K562 (cell line): ENCODE results near the gene DISC1. TPM values are rescaled to one million over a fixed set of nuclear protein-coding genes. Genes with fewer than 3 reads are reported as not detected.

Experiments
- ATAC-seq: fragments of 200-7000 bp; cut with Tn5 transposase; 3 replicates; pipeline ENCODE4 v1.9.1; 2020; ENCODE audit warnings: moderate library complexity
- BruUV-seq: library from RNA; stranded (reverse); fragments of 400-500 nt; replicated peaks from 2 replicates; lab custom pipeline; 2021; lab: Mats Ljungman, UMichigan
- CTCF ChIA-PET: fragments of 300-600 bp; formaldehyde crosslinking; extraction: SDS; loops from one replicate; lab custom pipeline; 2021; ENCODE audit warnings: low intra/inter-chr PET ratio; lab: Yijun Ruan, JAX
- POLR2A ChIA-PET: fragments of 300-600, 350-650 bp; sonication (Branson Sonifier 250); formaldehyde crosslinking; extraction: SDS; loops from one replicate; lab custom pipeline; 2021; ENCODE audit warnings: antibody characterized with exemption, inconsistent platforms; lab: Yijun Ruan, JAX
- DNase-seq, 4 experiments: peaks; one replicate each; pipeline versions ENCODE4 v3.0.0 to v3.0.0-alpha.2; 2011 to 2018; ENCODE audit warnings: low spot score in 3 of 4, mixed read lengths in 3 of 4; ENCODE audit errors: extremely low read depth in 1 of 4
- FAIRE-seq: peaks from 2 replicates; lab custom pipeline; 2011; peaks lifted over from hg19 to GRCh38; lab: Jason Lieb, UNC
- H2AFZ ChIP-seq: 2 replicates; pipeline ENCODE4 v1.6.0; 2011; ENCODE audit warnings: low read depth, low read length, control low read depth, inconsistent platforms
- H3K27ac ChIP-seq: fragments of 200-600 bp; 3 replicates; pipeline ENCODE4 v1.8.0; 2011; ENCODE audit warnings: low read depth, mild to moderate bottlenecking, control low read depth, inconsistent platforms, low read length, moderate library complexity, mixed read lengths; ENCODE audit errors: extremely low read depth
- H3K27me3 ChIP-seq, 2 experiments: fragments of 300-600 bp in 1 of 2; 2 replicates in 1 of 2; 3 replicates in 1 of 2; pipeline versions ENCODE4 v1.6.0 to v1.8.0; 2011; ENCODE audit warnings: inconsistent platforms in 2 of 2, low read length in 2 of 2, mild to moderate bottlenecking in 1 of 2, mixed read lengths in 1 of 2, moderate library complexity in 1 of 2; ENCODE audit not compliant: control insufficient read depth in 2 of 2, insufficient read depth in 2 of 2
- H3K36me3 ChIP-seq: fragments of 300-600 bp; 3 replicates; pipeline ENCODE4 v1.8.0; 2011; ENCODE audit warnings: mild to moderate bottlenecking, low read length, inconsistent platforms; ENCODE audit not compliant: control insufficient read depth, insufficient read depth
- H3K4me1 ChIP-seq, 2 experiments: fragments of 200-600 bp in 1 of 2; replicated peaks in 1 of 2; 2 replicates in 1 of 2; 3 replicates in 1 of 2; pipeline versions ENCODE4 v1.5.1 to v1.8.0; 2011; ENCODE audit warnings: inconsistent platforms in 2 of 2, low read length in 2 of 2, mild to moderate bottlenecking in 1 of 2, mixed read lengths in 1 of 2, moderate library complexity in 1 of 2; ENCODE audit not compliant: control insufficient read depth in 2 of 2, insufficient read depth in 2 of 2
- H3K4me2 ChIP-seq: 2 replicates; pipeline ENCODE4 v1.6.1; 2011; ENCODE audit warnings: low read length, control low read depth, inconsistent platforms, mixed read lengths; ENCODE audit not compliant: insufficient read depth
- H3K4me3 ChIP-seq: fragments of 200-600 bp; sonication (generic), shearing (Covaris generic); 2 replicates; pipeline ENCODE4 v1.5.1; 2016; ENCODE audit warnings: control low read depth, inconsistent platforms
- H3K79me2 ChIP-seq: fragments of 200-600 bp; 3 replicates; pipeline ENCODE4 v1.8.0; 2011; ENCODE audit warnings: low read length, inconsistent platforms; ENCODE audit not compliant: control insufficient read depth, insufficient read depth
- H3K9ac ChIP-seq, 2 experiments: 2 replicates each; pipeline versions ENCODE4 v1.6.0 to v1.6.1; 2011; ENCODE audit warnings: low read depth in 2 of 2, low read length in 2 of 2, control low read depth in 1 of 2, inconsistent platforms in 1 of 2, mild to moderate bottlenecking in 1 of 2, mixed read lengths in 1 of 2; ENCODE audit not compliant: insufficient read depth in 1 of 2
- H3K9me1 ChIP-seq: one replicate; pipeline ENCODE4 v1.6.0; 2011; ENCODE audit warnings: inconsistent platforms, mild to moderate bottlenecking, low read length, moderate library complexity; ENCODE audit not compliant: control insufficient read depth, insufficient read depth
- H3K9me3 ChIP-seq: replicated peaks from 2 replicates; pipeline ENCODE4 v1.5.1; 2011; ENCODE audit warnings: low read depth, low read length, inconsistent platforms; ENCODE audit not compliant: control insufficient read depth, insufficient read depth
- H4K20me1 ChIP-seq: replicated peaks from 2 replicates; pipeline ENCODE4 v1.6.1; 2011; ENCODE audit warnings: low read length, inconsistent platforms, mixed read lengths; ENCODE audit not compliant: control insufficient read depth, insufficient read depth
- BMI1 ChIP-seq: fragments of 150-350 bp; IDR thresholded peaks from 2 replicates; pipeline ENCODE4 v1.6.1; 2014; ENCODE audit warnings: low read length
- HDGF ChIP-seq: fragments of 450-650 bp; IDR thresholded peaks from 2 replicates; pipeline ENCODE4 v1.6.1; 2016
- NR3C1 ChIP-seq: sonication (generic); formaldehyde crosslinking; IDR thresholded peaks from 2 replicates; pipeline ENCODE4 v1.8.1; 2022; ENCODE audit warnings: missing genetic modification reagents
- TEAD4 ChIP-seq, 2 experiments: sonication (generic) in 1 of 2; formaldehyde crosslinking in 1 of 2; IDR thresholded peaks; 2 replicates each; pipeline versions ENCODE4 v1.6.1 to v1.8.0; 2012 to 2022; ENCODE audit warnings: borderline replicate concordance in 1 of 2, inconsistent platforms in 1 of 2, low read length in 1 of 2, mild to moderate bottlenecking in 1 of 2, missing genetic modification reagents in 1 of 2
- WGBS: fragments of 100-300 bp; shearing (Covaris generic); methylation state at CpG from one replicate; pipeline ENCODE4 v1.1.6; 2016; ENCODE audit warnings: low coverage, mixed read lengths; ENCODE audit not compliant: insufficient coverage; ENCODE audit errors: missing lambda C conversion rate; 5-methylcytosine and 5-hydroxymethylcytosine counted together
- in situ Hi-C: fragments of 300-500 bp; cut with MboI; formaldehyde crosslinking; loops from 4 replicates; pipeline ENCODE4 v1.15.0; 2018; ENCODE audit warnings: inconsistent platforms, mixed read lengths
- intact Hi-C: fragments of 100-400 bp; cut with micrococcal nuclease; formaldehyde crosslinking; loops from 2 replicates; pipeline ENCODE4 v1.14.2; 2022
- polyA plus RNA-seq, 8 experiments: library from polyadenylated mRNA; depleted of rRNA in 4 of 8; stranded (reverse) in 5 of 8; unstranded in 3 of 8; fragments of >200 nt; fragmentation: Nextera tagmentation in 2 of 8; fragmentation: Illumina TruSeq in 1 of 8; extraction: Ambion mirVana in 2 of 8; extraction: Trizol in 1 of 8; gene quantifications; 2 replicates each; pipeline versions ENCODE4 v1.2.1 to v1.2.3, GENCODE V29; 2011 to 2014; ENCODE audit warnings: inconsistent platforms in 1 of 8, missing spikeins in 1 of 8
- total RNA-seq, 7 experiments: library from RNA; depleted of rRNA in 6 of 7; stranded (reverse); fragments of >200 nt in 6 of 7; fragmentation: Illumina TruSeq in 2 of 7; extraction: Trizol in 2 of 7; gene quantifications; 2 replicates each; pipeline versions ENCODE4 v1.2.1 to v1.2.3, GENCODE V29; 2011 to 2021; ENCODE audit warnings: low replicate concordance in 1 of 7
- TF ChIP-seq, protein P1 (sequence below): sonication (generic); formaldehyde crosslinking; IDR thresholded peaks from 2 replicates; pipeline ENCODE4 v1.9.0; 2022; ENCODE audit warnings: mild to moderate bottlenecking, missing genetic modification reagents

Gene DISC1
- total and polyA plus RNA-seq, 9 of the 15 experiments (the other 6 are each of a cell fraction or from before 2014, with no cell fraction given), result 0.01 to 0.11 (median 0.08) TPM; not detected in 1

DNA sequence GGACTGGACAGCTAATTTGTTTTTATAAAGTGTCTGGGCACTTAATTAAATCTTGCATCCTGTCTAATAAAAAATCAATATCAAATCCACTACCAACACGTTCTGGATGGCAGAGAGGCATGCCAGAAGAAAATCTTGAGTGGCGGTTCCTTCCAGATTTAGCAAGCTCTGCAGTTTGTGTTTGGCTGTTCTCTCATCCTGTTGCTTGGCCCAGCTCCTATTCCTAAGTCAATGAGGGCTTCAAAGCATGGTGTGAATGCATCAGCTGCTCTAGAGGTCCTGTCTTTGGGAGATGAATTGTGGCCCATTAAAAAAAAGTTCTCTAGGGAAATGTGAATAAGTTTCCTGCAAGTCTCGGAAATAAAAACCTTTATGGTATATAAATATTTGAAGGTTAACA, 90.3 kb downstream of the DISC1 start:
- ChIA-PET POLR2A (no interaction called here), CTCF (no interaction called here)
- no peak for ATAC-seq
- peaks cover 0 to 4% of the 10 kb centered on the region in 2 experiments; a peak in 1 of 5 replicates for H3K27me3 ChIP-seq
- H3K9me3 ChIP-seq, result no peaks in the 10 kb centered on the region
- H3K4me1 ChIP-seq, result no peaks in the 10 kb centered on the region
- no peaks in the 10 kb centered on the region for H3K9me1 ChIP-seq
- no peaks in the 10 kb centered on the region for H3K36me3 ChIP-seq
- in situ Hi-C loops, result no loop called here
- BruUV-seq, result no TSS peak
- no peak overlapping the region for H3K9ac ChIP-seq
- no peaks in the 10 kb centered on the region for H3K79me2 ChIP-seq
- TF ChIP-seq BMI1 (no peak), HDGF (no peak), NR3C1 (no peak), TEAD4 (IDR thresholded peaks at IDR 0.05; ENCODE audit: low read length) (no peak), TEAD4 (CRISPR knock-in tag; IDR thresholded peaks at IDR 0.05; ENCODE audit: borderline replicate concordance) (no peak)
- TF ChIP-seq, protein P1, sequence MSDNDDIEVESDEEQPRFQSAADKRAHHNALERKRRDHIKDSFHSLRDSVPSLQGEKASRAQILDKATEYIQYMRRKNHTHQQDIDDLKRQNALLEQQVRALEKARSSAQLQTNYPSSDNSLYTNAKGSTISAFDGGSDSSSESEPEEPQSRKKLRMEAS (CRISPR knock-in tag), result no peak
- H3K4me3 ChIP-seq, result no peak overlapping the region
- no peaks in the 10 kb centered on the region for H4K20me1 ChIP-seq
- H2AFZ ChIP-seq, result no peak overlapping the region
- no peak overlapping the region for H3K27ac ChIP-seq
- DNase-seq, result no peak
- WGBS, result 0% methylated on average over 3 of the region's 3 CpGs
- FAIRE-seq, result no peak
- H3K4me2 ChIP-seq, result no peak overlapping the region
- intact Hi-C loops, result no loop called here
